Measurements from ENCODE around the gene CFAP299.

GRCh38 chr4:80709082-80709869, 373.7 kb downstream of the CFAP299 start:
- TF ChIP-seq CTCF (IDR thresholded peaks at IDR 0.05) (no peak), EZH2 (IDR thresholded peaks at IDR 0.05; ENCODE audit: borderline replicate concordance, insufficient read depth, low read depth, low read length, poor library complexity, severe bottlenecking) (no peak)
